Kasumi-1 (cell line): ENCODE results near the gene CMIP.

Experiments
- DNase-seq, 2 experiments: peaks; one replicate each; lab custom pipeline; 2025; lab: John Stamatoyannopoulos, UW

Gene CMIP

DNA sequence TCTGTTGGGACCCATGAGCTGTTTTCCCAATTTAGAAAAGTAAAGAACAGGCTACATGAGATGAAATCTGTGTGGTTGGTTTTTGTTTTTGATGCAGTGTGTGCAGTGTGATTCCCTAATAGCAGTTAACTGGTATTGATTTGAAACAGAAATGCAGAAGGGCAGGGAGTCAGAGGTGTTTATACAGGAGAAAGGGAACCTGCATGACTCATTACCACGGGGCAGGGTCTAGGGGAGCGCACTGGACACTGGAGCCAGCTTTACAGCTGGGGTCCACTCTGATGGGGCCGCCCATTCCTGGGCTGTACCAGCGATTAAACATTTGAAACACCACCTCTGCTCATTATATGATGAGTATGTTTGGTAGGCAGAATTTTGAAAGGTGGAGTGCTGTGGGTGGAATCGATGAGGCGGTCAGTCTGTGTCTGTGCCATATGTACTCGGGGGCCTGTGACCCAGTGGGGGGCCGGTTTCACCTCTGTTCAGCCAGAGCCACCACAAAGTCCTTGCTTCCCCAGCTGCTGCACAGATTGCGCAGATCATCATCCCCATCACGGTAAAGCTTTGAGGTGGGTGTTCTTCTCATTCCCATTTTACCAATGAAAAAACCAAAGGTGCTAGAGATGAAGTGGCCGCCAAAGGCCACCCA is 142.5 kb downstream of the CMIP start:
- DNase-seq, result no peak

DNA sequence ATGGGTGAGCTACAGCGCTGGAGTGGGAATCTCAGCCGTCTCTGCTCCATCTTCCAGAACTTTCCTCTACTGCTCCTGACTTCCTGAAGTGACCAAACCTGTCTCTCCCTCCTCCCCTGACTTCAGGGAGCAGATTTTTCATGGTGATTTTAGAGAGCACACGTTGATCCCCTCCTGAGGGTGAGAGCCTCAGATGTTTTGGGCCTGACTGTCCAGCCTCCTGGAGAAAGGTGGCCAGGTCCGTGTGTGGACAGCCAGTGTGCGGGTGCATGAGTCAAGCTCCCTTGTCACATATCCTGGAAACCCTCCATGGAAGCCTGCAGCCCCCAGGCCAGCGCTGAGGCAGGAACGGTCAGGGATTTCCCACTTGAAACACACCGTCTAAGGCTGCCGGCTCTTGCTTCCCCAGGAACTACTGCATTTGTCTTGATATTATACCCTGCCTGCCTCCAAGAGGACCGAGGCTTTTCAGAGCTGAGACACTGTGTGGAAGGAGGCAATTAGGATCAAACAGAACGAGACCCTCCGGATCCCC is 143.1 kb downstream of the CMIP start:
- DNase-seq, result no peak

DNA sequence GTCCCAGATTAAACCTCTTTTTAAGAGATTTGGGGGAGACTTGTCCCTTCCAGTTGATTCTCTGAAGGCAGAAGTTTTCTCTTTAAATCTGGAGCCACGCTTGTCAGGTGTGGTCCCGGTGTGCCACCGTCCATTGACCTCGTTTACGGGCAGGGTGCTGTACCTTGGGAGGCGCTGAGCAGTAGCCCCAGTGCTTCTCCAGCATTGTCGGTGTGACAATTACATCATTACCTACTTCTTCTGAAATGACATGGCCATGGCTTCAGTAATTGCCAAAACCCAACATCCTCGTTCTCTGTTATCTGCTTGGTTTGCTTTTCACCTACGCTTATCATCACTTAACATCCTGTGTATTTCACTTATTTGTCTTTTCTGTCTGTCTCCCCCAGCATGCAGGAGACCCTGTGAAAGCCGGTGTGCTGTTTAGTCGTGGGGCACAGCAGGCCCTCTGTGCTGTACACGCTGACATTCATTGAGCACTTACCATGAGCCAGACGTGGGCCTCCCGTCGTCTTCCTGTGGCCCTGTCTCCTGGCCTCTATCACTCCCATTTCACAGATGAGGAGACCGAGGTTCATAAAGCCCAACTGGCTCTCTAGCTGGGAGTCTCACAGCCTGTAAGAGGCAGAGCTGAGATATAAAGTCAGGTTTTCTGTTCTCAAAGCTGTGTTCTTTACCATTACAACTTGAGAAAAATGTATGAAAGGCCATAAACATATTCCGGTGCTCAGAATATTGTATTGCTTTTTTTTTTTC is 143.9 kb downstream of the CMIP start:
- DNase-seq, result no peak

DNA sequence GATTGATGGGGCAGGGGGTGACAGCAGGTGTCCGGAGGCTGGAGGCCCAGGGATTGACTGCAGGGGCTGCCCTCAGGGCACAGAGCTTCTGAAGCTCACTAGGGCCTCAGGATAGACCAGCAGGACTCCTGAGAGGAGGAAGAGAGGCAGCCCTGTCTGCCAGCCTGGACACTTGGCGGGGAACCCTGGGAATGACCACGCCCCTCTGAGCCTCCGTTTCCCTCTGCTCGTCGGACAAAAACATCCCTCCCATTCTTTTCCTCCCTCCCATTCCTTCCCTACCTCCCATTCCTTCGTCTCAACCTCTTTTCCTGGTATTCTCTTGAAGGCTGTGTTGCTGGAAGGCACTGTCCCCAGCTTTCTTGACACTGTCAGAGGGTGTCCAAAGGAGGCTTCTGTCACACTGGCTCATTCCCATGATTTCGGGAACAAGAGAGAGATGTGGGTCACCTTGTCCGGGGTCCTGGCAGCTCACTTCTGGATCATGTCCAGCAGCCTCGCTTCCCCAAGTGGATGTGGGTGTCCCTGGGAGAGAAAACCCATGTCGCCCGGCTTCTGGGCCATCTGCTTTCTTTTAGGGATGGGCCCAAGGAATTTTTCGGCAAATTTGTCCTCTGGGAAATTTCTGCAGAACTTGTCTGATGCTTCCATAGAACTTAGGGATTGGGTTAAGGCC is 145.5 kb downstream of the CMIP start:
- DNase-seq, result no peak

DNA sequence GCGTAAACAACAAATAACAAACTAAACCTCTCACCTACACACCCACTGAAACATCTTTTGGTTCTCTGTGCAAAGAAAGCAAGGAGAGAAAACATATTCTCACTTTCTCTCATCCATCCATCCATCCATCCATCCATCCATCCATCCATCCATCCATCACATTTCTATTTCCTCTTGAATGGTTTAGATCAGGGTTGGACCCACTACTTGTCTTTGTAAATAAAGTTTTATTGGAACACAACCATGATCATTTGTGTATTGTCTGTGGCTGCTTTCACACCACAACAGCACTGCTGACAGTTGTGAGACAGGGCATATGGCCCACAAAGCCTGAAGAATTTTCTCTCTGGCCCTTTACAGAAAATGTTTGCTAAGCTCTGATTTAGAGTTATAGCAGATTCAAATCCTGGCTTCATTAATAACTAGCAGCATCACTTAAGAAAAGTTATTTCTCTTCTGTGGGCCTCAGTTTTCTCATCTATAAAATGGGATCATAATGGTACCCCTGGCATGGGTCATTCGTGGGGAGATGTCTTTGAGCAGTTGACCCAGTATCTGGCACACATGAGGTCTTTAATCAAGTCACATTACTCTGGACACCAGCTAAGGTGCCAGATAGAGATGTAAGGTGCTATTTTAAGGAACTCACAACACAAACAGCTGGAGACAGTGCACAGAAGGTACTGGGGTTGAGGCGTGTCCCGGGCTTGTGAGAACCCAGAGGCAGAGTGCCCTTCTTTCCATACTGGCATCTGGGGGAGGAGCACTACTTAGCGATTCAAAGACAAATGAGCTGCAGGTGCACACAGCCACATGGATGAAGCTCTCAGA is 146.3 kb downstream of the CMIP start:
- no peak for DNase-seq

DNA sequence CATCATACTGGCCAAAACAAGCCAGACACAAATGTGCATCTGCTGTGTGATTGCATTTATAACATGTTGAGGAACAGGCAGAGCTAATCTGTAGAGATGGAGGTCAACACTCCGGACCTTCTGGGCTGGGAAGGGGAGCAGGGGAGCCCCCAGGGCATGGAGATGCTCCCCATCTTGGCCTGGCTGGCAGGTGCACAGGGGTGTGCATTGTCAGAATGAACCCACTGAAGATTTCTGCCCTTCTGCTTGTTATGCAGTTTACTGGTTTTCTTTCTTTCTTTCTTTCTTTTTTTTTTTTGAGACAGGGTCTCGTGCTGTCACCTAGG is 146.9 kb downstream of the CMIP start:
- no peak for DNase-seq

DNA sequence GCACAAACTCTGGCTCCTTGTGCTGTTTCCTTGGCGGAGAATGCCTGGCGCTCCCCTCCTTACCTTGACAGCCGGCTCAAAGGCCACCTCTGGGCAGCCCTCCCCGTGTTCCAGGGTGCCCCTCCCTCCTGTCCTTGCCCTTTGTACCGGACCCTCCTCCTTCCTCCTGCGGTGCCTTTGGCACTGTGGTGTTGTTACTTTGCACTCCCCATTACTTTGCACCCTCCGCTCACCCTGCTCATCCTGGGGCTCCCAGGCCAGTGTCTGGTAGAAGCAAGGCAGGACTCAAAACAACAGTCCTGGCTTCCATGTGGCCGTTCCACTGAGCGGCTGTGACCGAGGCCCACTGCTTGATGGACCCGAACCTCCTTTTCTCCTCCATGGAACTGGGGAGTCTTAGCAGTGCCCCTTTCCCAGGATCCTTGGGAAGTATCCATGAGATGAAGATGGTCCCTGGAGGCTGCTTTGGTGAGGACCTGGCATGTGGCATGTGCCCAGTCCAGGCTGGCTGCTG is 147.8 kb downstream of the CMIP start:
- DNase-seq, result no peak

DNA sequence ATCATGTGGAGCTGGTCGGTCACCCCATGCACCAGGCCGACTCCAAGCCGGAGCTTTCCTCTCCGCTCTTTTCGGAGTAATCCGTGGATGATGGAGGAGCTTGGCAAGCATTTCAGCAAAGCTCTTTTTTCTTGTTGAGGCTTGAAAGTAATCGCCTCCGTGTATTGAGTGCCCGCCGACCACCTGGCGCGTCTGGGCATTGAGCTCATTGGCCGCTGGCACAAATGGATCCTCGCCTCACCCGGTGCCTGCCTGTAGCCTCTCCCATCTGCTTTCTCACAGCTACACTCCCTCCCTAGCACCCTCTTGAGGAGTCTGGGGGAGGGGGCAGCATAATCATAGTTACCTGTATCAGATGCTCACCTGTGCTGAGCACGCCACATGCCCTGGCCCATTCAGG is 148.9 kb downstream of the CMIP start:
- no peak for DNase-seq

DNA sequence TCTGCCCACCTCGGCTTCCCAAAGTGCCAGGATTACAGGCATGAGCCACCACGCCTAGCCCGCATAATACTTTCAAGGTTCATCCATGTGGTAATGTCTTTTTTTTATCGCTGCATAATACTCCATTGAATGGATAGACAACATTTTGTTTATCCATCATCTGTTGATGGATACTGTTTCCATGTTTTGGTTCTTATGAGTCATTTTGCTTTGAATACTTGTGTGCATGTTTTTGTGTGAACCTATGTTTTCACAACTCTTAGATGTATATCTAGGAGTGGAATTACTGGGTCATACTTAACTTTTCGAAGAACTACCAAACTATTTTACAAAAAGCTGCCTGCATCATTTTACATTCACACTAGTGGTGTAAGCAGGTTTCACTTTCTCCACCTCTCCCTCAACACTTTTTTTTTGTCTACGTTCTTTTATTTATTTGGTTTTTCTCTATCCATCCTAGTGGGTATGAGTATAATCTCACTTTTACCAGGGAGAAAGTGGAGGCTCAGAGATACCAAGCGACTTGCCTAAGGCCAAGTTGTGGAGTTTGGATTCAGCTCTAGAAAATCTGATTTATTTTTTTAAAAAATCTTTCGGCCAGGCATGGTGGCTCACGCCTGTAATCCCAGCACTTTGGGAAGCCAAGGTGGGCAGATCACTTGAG is 151.2 kb downstream of the CMIP start:
- DNase-seq, result no peak

DNA sequence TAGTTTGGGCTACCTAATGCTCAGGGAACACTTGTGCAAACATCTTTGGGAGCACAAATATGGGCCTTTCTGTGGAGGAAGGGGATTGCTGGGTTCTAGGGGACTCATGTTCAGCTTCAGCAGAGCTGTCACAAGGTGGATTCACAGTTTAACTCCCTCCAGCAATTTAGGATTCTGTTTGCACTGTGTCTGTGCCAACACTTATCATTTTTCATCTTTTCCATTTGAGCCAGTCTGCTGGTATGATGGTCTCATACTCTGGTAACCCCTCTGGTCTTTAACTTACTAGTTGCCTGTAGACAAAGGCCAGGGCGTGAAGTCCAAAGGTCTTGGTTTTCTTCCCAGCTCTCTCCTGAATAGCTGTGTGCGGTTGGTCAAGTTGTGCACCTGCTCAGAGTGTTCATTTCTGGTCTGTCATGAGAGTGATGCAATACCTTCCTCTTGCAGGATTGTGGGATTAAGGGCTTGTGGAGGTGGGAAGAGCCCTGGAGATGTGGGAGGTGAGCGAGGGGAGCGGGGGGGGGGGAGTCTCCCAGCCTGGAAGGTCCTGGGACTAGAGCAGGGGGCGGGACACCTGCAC is 152.6 kb downstream of the CMIP start:
- no peak for DNase-seq

DNA sequence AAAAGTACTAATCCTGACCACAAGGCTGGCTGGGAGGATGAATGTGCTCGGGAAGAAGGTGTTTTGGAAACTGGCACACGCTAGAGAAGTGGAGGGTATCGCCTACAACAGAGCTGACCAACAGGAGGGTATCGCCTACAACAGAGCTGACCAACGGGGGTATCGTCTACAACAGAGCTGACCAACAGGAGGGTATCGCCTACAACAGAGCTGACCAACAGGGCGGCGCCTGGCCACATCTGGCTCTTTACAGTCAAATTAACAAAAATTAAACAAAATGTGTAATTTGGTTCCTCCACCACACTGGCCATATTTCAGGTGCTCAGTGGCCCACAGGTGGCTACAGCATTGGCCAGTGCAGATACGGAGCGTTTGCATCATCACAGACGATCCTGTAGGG is 153.5 kb downstream of the CMIP start:
- DNase-seq, result no peak

DNA sequence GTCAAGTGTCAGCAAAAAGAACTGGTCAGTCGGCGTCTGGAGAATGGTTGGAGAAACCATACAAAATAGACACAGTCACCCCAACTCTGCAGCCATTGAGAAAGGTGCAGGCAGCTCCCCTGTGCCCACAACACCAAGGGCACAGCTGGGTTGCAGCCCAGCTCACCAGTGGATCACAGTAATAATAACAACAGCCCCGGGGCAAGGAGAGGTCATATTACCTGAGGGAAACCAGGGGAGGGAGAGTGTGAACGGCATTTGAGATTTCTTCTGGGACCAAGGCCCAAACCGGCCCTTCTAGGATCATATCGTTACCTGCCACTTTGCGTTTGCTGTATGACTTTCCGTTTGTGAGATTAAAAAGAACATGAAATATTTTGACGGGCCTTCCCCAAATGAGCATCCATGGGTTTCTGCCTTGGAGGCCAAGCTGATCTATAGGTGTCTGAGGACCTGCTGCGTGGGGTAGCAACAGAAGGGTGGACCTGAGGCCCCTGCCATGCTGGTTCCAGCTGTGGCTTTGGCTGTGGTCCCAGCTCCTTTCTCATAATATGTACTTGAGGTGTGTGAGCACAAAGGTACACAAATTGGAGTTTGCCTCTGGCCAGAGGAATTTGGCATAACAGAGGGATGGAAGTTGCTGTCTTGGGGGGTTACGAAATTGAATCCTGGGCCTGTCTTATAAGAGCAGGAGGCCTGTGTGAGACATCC is 154.6 kb downstream of the CMIP start:
- no peak for DNase-seq

DNA sequence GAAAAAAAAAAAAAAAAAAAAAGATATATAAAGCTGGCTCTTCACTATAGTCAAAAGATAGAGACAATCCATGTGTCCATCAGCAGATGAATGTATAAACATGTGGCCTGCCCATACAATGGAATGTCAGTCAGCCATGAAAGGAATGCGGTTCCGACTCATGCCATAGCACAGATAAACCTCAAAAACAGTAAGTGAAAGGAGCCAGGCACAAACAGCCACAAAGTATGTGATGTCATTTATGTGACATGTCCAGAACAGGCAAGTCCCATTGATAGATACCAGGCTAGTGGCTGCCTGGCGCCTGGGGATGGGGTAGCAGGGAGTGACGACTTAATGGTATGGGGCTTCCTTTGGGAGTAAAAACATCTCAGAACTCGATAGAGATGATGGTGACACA is 155.7 kb downstream of the CMIP start:
- DNase-seq, result no peak

DNA sequence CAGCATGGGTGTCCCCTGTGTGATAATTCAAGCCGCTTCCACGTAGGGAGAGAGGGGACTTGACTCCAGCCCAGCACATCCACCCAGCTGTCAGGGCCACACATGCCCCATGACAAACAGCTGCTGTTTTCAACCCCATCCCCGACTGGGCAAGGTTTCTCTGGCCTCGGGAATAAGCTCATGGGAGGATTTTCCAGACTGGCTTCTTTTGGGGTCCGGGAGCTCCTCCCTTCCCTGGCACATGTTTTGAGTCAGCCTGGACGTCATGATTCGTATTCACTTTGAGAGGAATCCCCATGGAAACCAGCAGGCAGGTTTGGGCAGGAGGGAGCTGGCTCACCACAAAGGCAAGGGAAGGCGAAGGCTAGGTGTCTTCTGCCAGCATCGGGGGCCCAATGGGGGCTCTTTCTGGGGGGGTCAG is 156.4 kb downstream of the CMIP start:
- no peak for DNase-seq

DNA sequence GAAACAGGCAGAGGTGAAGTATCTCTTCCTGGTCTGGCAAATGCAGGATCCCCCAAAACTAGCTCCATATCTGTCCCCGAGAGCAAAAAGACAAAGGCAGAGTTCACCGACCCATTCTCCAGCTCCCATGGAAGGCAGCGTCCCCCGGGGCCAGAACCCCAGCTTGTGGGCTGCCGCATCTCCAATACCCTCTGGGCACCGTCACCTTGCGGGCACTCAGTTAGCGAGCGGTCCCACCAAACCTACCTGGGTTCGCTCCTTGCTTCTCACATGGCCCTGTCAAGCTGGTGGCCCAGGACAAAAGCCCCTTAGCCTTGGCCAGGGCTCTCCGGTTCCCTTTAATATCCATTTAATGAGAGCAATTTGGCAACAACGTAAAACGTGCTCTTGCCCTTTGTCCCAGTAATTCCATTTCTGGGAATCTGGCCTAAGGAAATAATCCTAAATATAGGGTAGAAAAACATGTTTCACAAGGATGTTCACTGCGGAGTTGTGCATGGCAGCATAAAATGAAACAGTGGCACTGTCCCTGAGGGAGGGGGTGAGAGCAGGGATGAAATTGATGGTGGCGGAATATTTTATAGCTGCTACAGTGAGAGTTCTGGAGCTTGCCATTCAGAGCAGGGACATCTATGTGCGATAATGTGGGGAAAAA is 157.1 kb downstream of the CMIP start:
- no peak for DNase-seq

DNA sequence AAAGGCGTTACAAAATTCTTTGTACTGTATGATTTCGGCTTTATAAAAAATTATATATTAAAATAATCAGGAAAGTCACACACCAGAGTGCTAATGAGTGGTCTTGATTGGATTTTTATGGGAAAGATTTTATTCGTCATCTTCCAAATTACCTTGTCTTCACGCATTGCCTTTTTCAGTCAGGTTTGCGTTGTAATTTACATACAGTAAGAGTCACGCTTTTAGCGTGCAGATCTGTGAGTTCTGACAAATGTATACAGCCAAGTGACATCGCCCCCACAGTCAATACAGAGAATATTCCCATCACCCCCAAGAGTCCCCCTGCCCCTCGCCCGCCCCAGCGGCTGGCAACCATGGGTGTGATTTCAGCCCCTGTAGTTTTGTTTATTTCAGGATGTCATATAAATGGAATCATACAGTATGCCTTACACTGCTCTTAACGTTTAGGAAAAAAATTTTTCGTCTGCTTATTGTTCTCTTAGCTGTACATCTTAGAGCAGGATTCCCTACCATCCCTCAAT is 157.7 kb downstream of the CMIP start:
- no peak for DNase-seq

DNA sequence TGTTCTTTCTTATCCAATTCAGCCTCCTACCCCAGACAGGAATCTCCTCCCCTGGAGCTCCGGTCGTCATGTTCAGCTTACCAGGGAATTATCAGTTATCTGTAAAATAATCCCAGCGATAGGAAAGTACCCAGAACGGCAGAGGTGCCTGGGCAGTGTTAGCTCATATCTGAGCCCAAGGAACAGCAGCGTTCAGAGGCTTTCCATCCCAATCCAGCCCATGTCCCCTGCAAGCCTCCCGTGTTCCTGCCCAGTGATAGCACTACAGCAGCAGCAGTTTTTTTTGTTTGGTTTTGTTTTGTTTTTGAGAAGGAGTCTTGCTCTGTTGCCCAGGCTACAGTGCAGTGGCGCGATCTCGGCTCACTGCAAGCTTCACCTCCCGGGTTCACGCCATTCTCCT is 158.2 kb downstream of the CMIP start:
- no peak for DNase-seq

DNA sequence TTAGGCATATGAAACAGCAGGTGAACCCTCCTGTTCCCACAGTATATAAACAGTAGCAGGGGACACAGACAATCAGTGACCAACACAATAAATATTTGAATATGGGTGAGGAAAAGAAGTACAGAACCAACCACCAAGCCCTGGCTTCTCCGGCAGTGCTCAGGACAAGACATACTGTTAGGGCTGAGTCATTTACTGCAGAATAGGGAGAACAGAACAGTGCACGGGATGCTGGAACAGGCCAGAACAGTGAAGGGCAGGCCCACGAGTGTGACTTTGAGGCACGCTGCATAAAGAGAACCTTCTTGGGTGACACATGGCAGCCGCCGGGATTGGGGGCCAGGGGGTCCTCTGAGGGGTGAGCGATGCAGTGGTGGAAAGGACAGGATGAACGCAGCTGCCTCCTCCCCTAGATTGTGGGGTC is 160.4 kb downstream of the CMIP start:
- no peak for DNase-seq

DNA sequence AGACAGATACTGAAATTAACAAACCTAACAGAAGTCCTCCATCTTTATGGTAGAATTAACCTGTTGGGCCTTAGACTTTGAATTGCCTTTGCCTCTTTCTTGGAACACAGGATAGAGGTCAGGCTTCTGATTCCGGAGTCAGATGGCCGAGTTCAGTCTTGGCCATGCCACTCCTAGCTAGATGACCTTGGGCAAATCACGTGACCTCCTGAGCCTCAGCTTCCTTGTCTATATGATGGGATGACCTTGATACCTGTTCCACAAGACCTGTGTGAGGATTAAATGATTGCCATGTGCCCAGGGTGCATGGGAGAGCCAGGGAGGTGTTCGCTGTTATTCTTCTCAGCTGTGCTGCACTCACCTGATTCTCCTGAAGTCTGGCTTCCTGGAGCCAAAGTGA is 161.4 kb downstream of the CMIP start:
- no peak for DNase-seq

DNA sequence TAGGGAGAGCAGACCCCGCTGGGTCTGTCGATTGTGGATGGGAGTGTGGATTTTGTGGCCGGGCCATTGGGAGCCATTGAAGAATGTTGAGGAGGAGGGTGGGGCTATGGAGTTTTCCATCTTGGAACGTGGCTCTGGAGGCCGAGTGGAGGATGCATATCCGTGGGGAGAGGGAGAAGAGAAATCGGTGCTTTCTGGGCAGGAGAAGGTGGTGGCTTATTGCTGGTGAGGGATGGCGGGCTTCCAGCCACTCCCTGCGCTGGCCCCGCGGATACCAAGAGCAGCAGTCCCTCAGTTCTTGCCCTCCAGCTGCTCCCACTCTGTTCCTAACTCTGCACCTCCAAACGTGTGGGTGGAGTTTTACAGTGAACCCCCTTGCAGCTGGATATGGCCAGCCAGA is 162.4 kb downstream of the CMIP start:
- DNase-seq, result no peak
